Colonic mucosa (tissue), 4 donors: ENCODE results near the gene NTN1. TPM values are rescaled to one million over a fixed set of nuclear protein-coding genes. Genes with fewer than 3 reads are reported as not detected.

ENCODE experiments used
- DNase-seq: peaks from one replicate; pipeline ENCODE4 v3.0.0-alpha.2; 2020
- H3K27ac ChIP-seq: fragments of 200-600 bp; one replicate; pipeline ENCODE4 v1.8.0; 2021
- H3K27me3 ChIP-seq: fragments of 200-600 bp; one replicate; pipeline ENCODE4 v1.8.0; 2021
- H3K36me3 ChIP-seq: fragments of 200-600 bp; one replicate; pipeline ENCODE4 v1.8.0; 2021
- H3K4me1 ChIP-seq: fragments of 200-600 bp; one replicate; pipeline ENCODE4 v1.8.0; 2021; ENCODE audit warnings: mild to moderate bottlenecking
- H3K4me3 ChIP-seq: fragments of 200-600 bp; one replicate; pipeline ENCODE4 v1.8.0; 2021
- H3K9ac ChIP-seq, 2 donors: one replicate each; pipeline ENCODE4 v1.7.0; 2013; ENCODE audit warnings: control low read depth in 2 of 2, low read depth in 2 of 2, low read length in 2 of 2
- H3K9me3 ChIP-seq: fragments of 200-600 bp; one replicate; pipeline ENCODE4 v1.8.0; 2021
- intact Hi-C: fragments of 100-400 bp; cut with DNase I; formaldehyde crosslinking; loops from one replicate; pipeline ENCODE4 v1.14.1; 2022
- total RNA-seq, 2 donors: library from RNA; stranded (reverse); fragmentation: NEBNext Ultra II Directional in 1 of 2; extraction: Animal tissue kit (Norgen Biotek cat#: 25700) in 1 of 2; gene quantifications; one replicate each; pipeline ENCODE4 v1.2.1, GENCODE V29; 2021
- TF ChIP-seq, protein P1 (sequence below): fragments of 200-600 bp; IDR thresholded peaks from one replicate; pipeline ENCODE4 v1.8.0; 2022; ENCODE audit warnings: antibody characterized with exemption, mild to moderate bottlenecking
- donor health status: healthy.
- donor health status: DM: no; HTN: no; CAD: no.
- donor health status: DM: no; HTN: no; CAD: no.

NTN1 gene
- total RNA-seq, 2 donors from 2014 or later, result 2.1 to 5.5 TPM

DNA sequence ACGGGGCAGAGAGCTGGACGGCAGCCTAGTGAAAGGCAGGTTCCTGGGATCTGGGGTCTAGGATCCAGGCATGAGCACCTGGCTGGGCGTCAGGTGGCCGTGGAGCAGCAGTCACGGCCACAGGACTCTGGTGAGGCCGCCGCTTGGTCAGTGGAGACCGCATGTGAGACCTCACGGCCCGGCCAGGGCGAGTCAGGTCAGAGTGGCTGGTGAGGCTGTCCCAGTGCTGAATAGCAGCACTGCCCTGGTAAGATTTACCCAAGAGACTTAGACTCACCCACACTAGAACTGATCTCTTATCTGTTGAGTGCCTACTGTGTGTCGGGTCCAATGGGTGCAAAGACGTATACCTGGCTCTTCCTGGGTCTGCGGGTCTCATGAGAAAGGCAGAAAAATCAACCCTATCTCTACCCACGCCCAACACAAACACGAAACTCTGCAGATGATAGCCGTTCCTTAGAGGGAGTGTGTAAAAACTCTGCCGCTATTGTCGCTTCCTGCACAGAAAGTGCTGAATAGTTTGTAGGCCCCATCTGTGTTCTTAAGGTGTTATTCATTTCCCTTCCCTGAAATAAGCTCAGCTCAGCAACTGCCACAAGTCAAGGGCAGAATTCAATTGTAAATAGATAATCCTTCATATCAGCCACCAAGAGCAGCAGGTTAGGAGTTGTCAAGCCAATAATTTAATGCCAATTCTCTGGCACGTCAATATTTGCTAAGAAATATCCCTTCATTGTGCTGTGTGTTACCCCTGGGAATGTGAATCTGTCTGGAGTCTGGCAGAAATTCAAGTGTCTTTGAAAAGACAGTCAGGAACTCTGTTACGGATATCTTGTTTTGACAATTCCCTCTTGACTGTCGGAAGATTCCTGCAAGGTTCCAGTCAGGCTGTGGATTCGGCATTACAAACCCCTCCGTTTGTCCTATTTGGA lies 240.0 kb downstream of the NTN1 start:
- peak overlapping the region; percentile 39 to 58 for H3K9ac ChIP-seq
- no peaks in the 10 kb centered on the region for H3K9me3 ChIP-seq
- H3K4me3 ChIP-seq, result no peak overlapping the region
- TF ChIP-seq, protein P1, sequence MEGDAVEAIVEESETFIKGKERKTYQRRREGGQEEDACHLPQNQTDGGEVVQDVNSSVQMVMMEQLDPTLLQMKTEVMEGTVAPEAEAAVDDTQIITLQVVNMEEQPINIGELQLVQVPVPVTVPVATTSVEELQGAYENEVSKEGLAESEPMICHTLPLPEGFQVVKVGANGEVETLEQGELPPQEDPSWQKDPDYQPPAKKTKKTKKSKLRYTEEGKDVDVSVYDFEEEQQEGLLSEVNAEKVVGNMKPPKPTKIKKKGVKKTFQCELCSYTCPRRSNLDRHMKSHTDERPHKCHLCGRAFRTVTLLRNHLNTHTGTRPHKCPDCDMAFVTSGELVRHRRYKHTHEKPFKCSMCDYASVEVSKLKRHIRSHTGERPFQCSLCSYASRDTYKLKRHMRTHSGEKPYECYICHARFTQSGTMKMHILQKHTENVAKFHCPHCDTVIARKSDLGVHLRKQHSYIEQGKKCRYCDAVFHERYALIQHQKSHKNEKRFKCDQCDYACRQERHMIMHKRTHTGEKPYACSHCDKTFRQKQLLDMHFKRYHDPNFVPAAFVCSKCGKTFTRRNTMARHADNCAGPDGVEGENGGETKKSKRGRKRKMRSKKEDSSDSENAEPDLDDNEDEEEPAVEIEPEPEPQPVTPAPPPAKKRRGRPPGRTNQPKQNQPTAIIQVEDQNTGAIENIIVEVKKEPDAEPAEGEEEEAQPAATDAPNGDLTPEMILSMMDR, result no peak
- no peaks in the 10 kb centered on the region for H3K27me3 ChIP-seq
- intact Hi-C loops, result no loop called here
- no peaks in the 10 kb centered on the region for H3K36me3 ChIP-seq
- no peak for DNase-seq
- H3K4me1 ChIP-seq, result peaks cover 6% of the 10 kb centered on the region
- H3K27ac ChIP-seq, result peak overlapping the region; percentile 69

DNA sequence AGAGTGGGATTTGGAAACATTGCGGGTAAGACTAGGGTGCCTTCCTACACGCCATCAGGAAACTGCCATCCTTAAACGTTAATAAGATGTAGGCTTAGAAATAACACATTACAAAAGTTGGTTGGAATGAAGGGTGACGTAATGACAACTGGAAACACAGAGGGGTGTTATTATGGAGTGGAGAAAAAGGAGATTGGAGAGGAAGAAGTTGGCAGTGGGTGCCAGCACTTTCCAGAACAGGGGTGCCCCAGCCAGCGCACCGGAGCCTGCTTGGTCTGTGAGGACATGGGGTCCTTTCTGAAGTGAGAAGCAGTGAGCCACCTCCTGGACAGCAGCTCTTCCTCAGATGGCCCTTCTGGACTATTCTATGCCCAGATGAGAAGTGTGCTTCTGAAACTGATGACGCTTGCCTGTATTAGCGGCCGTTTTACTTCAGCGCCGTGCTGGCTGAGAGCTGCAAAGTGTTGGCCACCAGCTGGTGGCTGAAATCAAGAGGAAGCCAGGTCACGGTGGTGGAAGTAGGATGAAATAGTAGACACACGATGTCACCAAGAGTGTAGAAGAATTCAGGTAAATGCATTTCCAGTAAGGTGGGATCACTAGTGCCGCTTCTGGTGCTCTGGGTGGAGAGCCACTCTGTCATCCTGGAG lies 244.8 kb downstream of the NTN1 start:
- Histone ChIP-seq H3K27me3 (no peaks in the 10 kb centered on the region), H3K4me3 (no peak overlapping the region), H3K27ac (no peak overlapping the region), H3K9me3 (no peaks in the 10 kb centered on the region), H3K4me1 (no peaks in the 10 kb centered on the region), H3K9ac (no peak overlapping the region), H3K36me3 (no peaks in the 10 kb centered on the region)
- TF ChIP-seq, protein P1, result no peak
- intact Hi-C loops, result no loop called here
- DNase-seq, result no peak

DNA sequence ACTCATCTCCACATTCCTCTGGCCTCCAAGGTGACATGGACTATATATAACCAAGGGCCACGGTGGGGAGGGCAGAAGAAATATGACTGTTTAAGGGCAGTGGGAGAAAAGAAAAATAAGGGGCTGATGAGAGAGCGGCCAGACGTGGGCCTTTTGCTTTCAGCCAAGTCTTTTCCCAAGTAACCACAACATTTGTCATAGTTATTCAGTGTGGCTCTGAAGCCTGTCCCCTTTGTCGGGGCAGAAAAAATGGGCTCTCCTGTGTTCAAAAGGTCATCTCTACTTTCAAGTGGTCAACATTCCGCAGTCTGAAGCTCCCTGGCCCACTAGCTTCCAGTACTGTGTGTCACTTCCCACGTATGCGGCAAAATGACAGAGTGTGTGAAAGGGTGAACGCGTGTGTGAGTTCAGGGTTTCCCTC lies 245.4 kb downstream of the NTN1 start:
- Histone ChIP-seq H3K27me3 (no peaks in the 10 kb centered on the region), H3K4me1 (no peaks in the 10 kb centered on the region), H3K36me3 (no peaks in the 10 kb centered on the region), H3K9ac (no peak overlapping the region), H3K4me3 (no peak overlapping the region), H3K9me3 (no peaks in the 10 kb centered on the region), H3K27ac (no peak overlapping the region)
- TF ChIP-seq, protein P1, result no peak
- intact Hi-C loops, result no loop called here
- no peak for DNase-seq

DNA sequence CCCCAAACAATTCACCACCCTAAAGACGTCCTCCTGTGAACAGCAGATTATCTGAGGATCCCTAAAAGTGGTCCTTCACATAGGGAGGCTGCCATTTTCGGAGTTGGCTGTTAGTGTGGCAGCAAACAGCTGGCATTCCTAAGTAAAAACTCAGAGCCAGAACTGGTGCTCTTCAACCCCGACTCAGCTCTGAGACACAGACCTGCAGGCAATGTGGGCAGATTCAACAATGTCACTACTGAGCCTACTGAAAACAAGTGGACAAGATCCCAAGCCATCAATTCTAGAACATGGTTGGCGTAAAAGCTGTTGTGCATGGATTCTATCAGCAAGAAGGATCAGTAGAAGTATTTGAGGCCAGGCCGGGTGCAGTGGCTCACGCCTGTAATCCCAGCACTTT lies 247.2 kb downstream of the NTN1 start:
- H3K4me1 ChIP-seq, result no peaks in the 10 kb centered on the region
- DNase-seq, result no peak
- TF ChIP-seq, protein P1, result no peak
- H3K27ac ChIP-seq, result no peak overlapping the region
- intact Hi-C loops, result no loop called here
- H3K4me3 ChIP-seq, result no peak overlapping the region
- H3K9me3 ChIP-seq, result no peaks in the 10 kb centered on the region
- H3K9ac ChIP-seq, result no peak overlapping the region
- no peaks in the 10 kb centered on the region for H3K36me3 ChIP-seq
- no peaks in the 10 kb centered on the region for H3K27me3 ChIP-seq

DNA sequence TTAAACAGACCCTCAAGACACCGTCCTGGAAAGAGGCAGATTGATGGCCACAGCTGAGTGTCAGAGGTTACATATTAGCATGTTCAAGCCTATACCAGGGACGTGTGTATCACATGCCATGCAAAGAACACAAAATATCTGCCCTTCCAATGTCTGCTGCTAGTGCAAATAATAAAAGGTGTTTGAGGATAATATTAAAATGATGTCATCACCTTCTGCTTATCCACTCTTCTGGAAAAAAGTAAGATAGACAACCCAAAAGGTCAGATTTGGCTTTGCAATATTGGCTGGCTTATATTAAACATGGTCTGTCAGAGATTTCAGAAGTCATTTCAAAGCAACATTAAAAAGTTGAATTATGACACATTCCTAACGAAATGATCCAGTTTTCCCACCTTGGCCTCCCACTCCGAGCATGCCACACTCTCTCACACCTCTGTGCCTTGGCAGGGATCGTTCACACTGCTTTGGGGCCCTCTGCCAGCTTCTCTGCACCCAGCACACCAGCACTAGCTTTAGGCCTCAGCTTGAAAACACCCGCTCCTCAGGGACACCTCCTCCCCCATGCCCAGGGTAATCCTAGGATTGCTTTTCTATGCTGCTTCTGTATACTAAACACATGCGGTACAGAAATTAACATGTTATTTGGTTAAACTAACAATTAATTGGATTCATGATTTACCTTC lies 248.2 kb downstream of the NTN1 start:
- no peak overlapping the region for H3K4me3 ChIP-seq
- TF ChIP-seq, protein P1, result no peak
- H3K27ac ChIP-seq, result no peak overlapping the region
- H3K36me3 ChIP-seq, result no peaks in the 10 kb centered on the region
- intact Hi-C loops, result no loop called here
- no peaks in the 10 kb centered on the region for H3K9me3 ChIP-seq
- H3K4me1 ChIP-seq, result no peaks in the 10 kb centered on the region
- no peak overlapping the region for H3K9ac ChIP-seq
- DNase-seq, result no peak
- no peaks in the 10 kb centered on the region for H3K27me3 ChIP-seq
